Measurements from ENCODE around the gene AP3B1.

- TF ChIP-seq, protein P1, sequence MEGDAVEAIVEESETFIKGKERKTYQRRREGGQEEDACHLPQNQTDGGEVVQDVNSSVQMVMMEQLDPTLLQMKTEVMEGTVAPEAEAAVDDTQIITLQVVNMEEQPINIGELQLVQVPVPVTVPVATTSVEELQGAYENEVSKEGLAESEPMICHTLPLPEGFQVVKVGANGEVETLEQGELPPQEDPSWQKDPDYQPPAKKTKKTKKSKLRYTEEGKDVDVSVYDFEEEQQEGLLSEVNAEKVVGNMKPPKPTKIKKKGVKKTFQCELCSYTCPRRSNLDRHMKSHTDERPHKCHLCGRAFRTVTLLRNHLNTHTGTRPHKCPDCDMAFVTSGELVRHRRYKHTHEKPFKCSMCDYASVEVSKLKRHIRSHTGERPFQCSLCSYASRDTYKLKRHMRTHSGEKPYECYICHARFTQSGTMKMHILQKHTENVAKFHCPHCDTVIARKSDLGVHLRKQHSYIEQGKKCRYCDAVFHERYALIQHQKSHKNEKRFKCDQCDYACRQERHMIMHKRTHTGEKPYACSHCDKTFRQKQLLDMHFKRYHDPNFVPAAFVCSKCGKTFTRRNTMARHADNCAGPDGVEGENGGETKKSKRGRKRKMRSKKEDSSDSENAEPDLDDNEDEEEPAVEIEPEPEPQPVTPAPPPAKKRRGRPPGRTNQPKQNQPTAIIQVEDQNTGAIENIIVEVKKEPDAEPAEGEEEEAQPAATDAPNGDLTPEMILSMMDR (conservative IDR thresholded peaks at IDR 0.05 in 1 of 2, IDR thresholded peaks at IDR 0.05 in 1 of 2; ENCODE audit: low read depth in 1 of 2, low read length in 2 of 2): no peak
- TF ChIP-seq EZH2 (IDR thresholded peaks at IDR 0.05; ENCODE audit: low read length, missing control alignments): no peak
Observed at GRCh38 chr5:78137290-78137689, 157.2 kb downstream of the AP3B1 start.

All from fibroblast of lung (primary cell).